Pancreas (tissue), 10 donors: ENCODE data around the gene KRTAP5-9. TPM values are rescaled to one million over a fixed set of nuclear protein-coding genes. Genes with fewer than 3 reads are reported as not detected.
"Not testable (repeated sequence)": the region's sequence is repeated elsewhere in the genome, so short reads cannot be mapped to it uniquely, and the experiment has no call there.

Experiments used
- ATAC-seq, 4 donors: fragments of 200-7000 bp; cut with Tn5 transposase; one replicate each; pipeline versions ENCODE4 v1.8.0 to v1.9.1; 2020; ENCODE audit warnings: mild to moderate bottlenecking in 4 of 4, moderate library complexity in 4 of 4
- DNase-seq, 6 donors: peaks; one replicate each; pipeline ENCODE4 v3.0.0-alpha.2; 2020
- FAIRE-seq: peaks from 2 replicates; lab custom pipeline; 2012; peaks lifted over from hg19 to GRCh38; lab: Jason Lieb, UNC
- H3K27ac ChIP-seq, 4 donors: fragments of 200-600 bp; sonication (generic); 1 replicate in 3 of 4; 2 replicates in 1 of 4; pipeline versions ENCODE4 v1.5.0 to v1.8.0; 2020
- H3K27me3 ChIP-seq, 4 donors: fragments of 200-600 bp; one replicate each; pipeline ENCODE4 v1.8.0; 2021
- H3K36me3 ChIP-seq, 3 donors: fragments of 200-600 bp; sonication (generic) in 1 of 3; one replicate each; pipeline versions ENCODE4 v1.5.0 to v1.8.0; 2020 to 2021
- H3K4me1 ChIP-seq, 3 donors: fragments of 200-600 bp; one replicate each; pipeline ENCODE4 v1.8.0; 2021
- H3K4me3 ChIP-seq, 4 donors: fragments of 200-600 bp; sonication (generic) in 2 of 4; one replicate each; pipeline versions ENCODE4 v1.5.0 to v1.8.0; 2020 to 2021
- H3K9me3 ChIP-seq, 4 donors: fragments of 200-600 bp; one replicate each; pipeline ENCODE4 v1.8.0; 2021
- CTCF ChIP-seq, 4 donors: fragments of 200-600 bp; sonication (generic) in 3 of 4; IDR thresholded peaks; one replicate each; pipeline versions ENCODE4 v1.5.0 to v1.8.0; 2021; ENCODE audit warnings: antibody characterized with exemption in 4 of 4
- WGBS, 2 donors: extraction: QIAGEN DNeasy Blood & Tissue Kit; methylation state at CpG; one replicate each; pipeline ENCODE4 v1.1.7; 2013; 5-methylcytosine and 5-hydroxymethylcytosine counted together
- intact Hi-C, 3 donors: fragments of 100-400 bp; cut with DNase I; formaldehyde crosslinking; loops; one replicate each; pipeline versions ENCODE4 v1.11.1 to v1.14.2; 2022
- polyA plus RNA-seq, 2 donors: library from polyadenylated mRNA; stranded (reverse); fragments of 200-250 nt; gene quantifications; one replicate each; pipeline ENCODE4 v1.2.3, GENCODE V29; 2013
- total RNA-seq, 6 donors: library from RNA; stranded (reverse); fragmentation: NEBNext Ultra II Directional in 4 of 6; extraction: Animal tissue kit (Norgen Biotek cat#: 25700) in 4 of 6; gene quantifications; one replicate each; pipeline versions ENCODE4 v1.2.1 to v1.2.4, GENCODE V29; 2021 to 2023
- donor health status: healthy with polysubstance abuse.
- donor health status: DM: no; HTN: no; CAD: no; lungs with moderate emphysema.
- donor health status: DM: no; HTN: no; CAD: no.
- donor health status: control.
- donor health status: control.
- donor health status: Bipolar disorder and iron deficiency.
- donor health status: DM: yes; HTN: yes; CAD: no.
- donor health status: DM: no; HTN: no; CAD: no.
- donor health status: DM: no; HTN: no; CAD: no.
- donor health status: DM: yes; HTN: yes; CAD: no.

Gene KRTAP5-9
- total and polyA plus RNA-seq, 8 donors = 0.14 to 1.0 (median 0.19) TPM; not detected in 1

- 70 to 73% methylated on average over 5 of the region's 5 CpGs for whole genome bisulfite sequencing, 2 donors
- Histone ChIP-seq H3K27me3 (no peaks in the 10 kb centered on the region), H3K4me3 (no peak within 1 kb of the TSS), H3K36me3 (no peaks in the 10 kb centered on the region), H3K9me3 (no peaks in the 10 kb centered on the region), H3K4me1 (no peaks in the 10 kb centered on the region), H3K27ac (no peak within 1 kb of the TSS)
- DNase-seq = no peak
- intact Hi-C loops = no loop called here
- no peak for TF ChIP-seq CTCF (IDR thresholded peaks at IDR 0.05)
- FAIRE-seq = no peak
- ATAC-seq = no peak
These were observed 17.0 kb downstream of the KRTAP5-9 start, which contains the start of gene KRTAP5-10 for GRCh38 chr11:71565263-71565662. Gene KRTAP5-10, plus strand, starts transcription at chr11:71565563. Its CDS starts 25 bp downstream, at chr11:71565588.

GRCh38 chr11:71566081-71566620 lies 17.9 kb downstream of the KRTAP5-9 start:
- FAIRE-seq (no peak), DNase-seq (no peak)
- intact Hi-C loops = no loop called here

GRCh38 chr11:71566626-71567599 lies 18.7 kb downstream of the KRTAP5-9 start:
- H3K4me1 ChIP-seq, H3K4me3 ChIP-seq, H3K36me3 ChIP-seq, DNase-seq, ATAC-seq, H3K27ac ChIP-seq, H3K27me3 ChIP-seq, FAIRE-seq, intact Hi-C loops, H3K9me3 ChIP-seq: not testable (repeated sequence)
- WGBS, 2 donors = 75 to 78% methylated on average over 18 to 21 of the region's 21 CpGs

More at GRCh38 chr11:71566081-71566620, 17.9 kb downstream of the KRTAP5-9 start:
- TF ChIP-seq CTCF (IDR thresholded peaks at IDR 0.05) = no peak
- H3K4me3 ChIP-seq = no peak overlapping the region
- H3K36me3 ChIP-seq = no peaks in the 10 kb centered on the region
- no peaks in the 10 kb centered on the region for H3K27me3 ChIP-seq
- no peak for ATAC-seq
- H3K27ac ChIP-seq = no peak overlapping the region
- no peaks in the 10 kb centered on the region for H3K9me3 ChIP-seq
- no peaks in the 10 kb centered on the region for H3K4me1 ChIP-seq
- 78 to 81% methylated on average over 9 to 10 of the region's 10 CpGs for WGBS, 2 donors

GRCh38 chr11:71567633-71568032 lies 19.4 kb downstream of the KRTAP5-9 start:
- FAIRE-seq = not testable (repeated sequence)

GRCh38 chr11:71568704-71569349 lies 20.6 kb downstream of the KRTAP5-9 start:
- intact Hi-C loops = no loop called here
- FAIRE-seq (no peak), ATAC-seq (peak in 3 of 4 donors; percentile 26 to 30 (median 26)), DNase-seq (no peak)
- no peak overlapping the region for H3K27ac ChIP-seq
- no peak overlapping the region for H3K4me3 ChIP-seq
- 70 to 77% methylated on average over 8 of the region's 8 CpGs for WGBS, 2 donors
- no peaks in the 10 kb centered on the region for H3K36me3 ChIP-seq
- TF ChIP-seq CTCF (IDR thresholded peaks at IDR 0.05) = no peak
- H3K27me3 ChIP-seq = no peaks in the 10 kb centered on the region
- H3K9me3 ChIP-seq = no peaks in the 10 kb centered on the region
- no peaks in the 10 kb centered on the region for H3K4me1 ChIP-seq

More at GRCh38 chr11:71567633-71568032, 19.4 kb downstream of the KRTAP5-9 start:
- intact Hi-C loops, H3K36me3 ChIP-seq, H3K27ac ChIP-seq, DNase-seq, H3K9me3 ChIP-seq, H3K27me3 ChIP-seq, ATAC-seq, H3K4me1 ChIP-seq, H3K4me3 ChIP-seq: not testable (repeated sequence)
- WGBS, 2 donors = 85 to 91% methylated on average over 8 of the region's 8 CpGs

- intact Hi-C loops, FAIRE-seq, H3K4me3 ChIP-seq, H3K4me1 ChIP-seq, H3K9me3 ChIP-seq, H3K27ac ChIP-seq, ATAC-seq, H3K36me3 ChIP-seq, H3K27me3 ChIP-seq, DNase-seq: not testable (repeated sequence)
- 84 to 88% methylated on average over 36 of the region's 39 CpGs for WGBS, 2 donors
These were observed 23.1 kb downstream of the KRTAP5-9 start for GRCh38 chr11:71571101-71571850.
